Smooth muscle cell (in vitro differentiated cells): ENCODE results near the gene CCDC180. TPM values are rescaled to one million over a fixed set of nuclear protein-coding genes. Genes with fewer than 3 reads are reported as not detected.

Source experiments
- DNase-seq: peaks from one replicate; lab custom pipeline; 2025; ENCODE audit not compliant: unreplicated experiment; lab: John Stamatoyannopoulos, UW
- H2AFZ ChIP-seq: fragments of 200-600 bp; sonication (generic); 2 replicates; pipeline ENCODE4 v1.6.0; 2016; ENCODE audit warnings: antibody characterized with exemption, low read depth, mild to moderate bottlenecking
- H3F3A ChIP-seq: fragments of 200-600 bp; sonication (generic); 2 replicates; pipeline ENCODE4 v1.6.0; 2017; ENCODE audit warnings: antibody characterized with exemption, low read depth
- H3K27ac ChIP-seq: fragments of 200-600 bp; sonication (generic); 2 replicates; pipeline ENCODE4 v1.5.1; 2016; ENCODE audit warnings: low read depth, mild to moderate bottlenecking
- H3K27me3 ChIP-seq: fragments of 200-600 bp; sonication (generic); 2 replicates; pipeline ENCODE4 v1.6.1; 2016; ENCODE audit warnings: low read depth, mild to moderate bottlenecking
- H3K36me3 ChIP-seq: fragments of 200-600 bp; sonication (generic); 2 replicates; pipeline ENCODE4 v1.5.1; 2016; ENCODE audit warnings: low read depth
- H3K4me1 ChIP-seq: fragments of 200-600 bp; sonication (generic); 2 replicates; pipeline ENCODE4 v1.5.1; 2016; ENCODE audit warnings: low read depth
- H3K4me2 ChIP-seq: fragments of 200-600 bp; sonication (generic); 2 replicates; pipeline ENCODE4 v1.6.0; 2016; ENCODE audit warnings: mild to moderate bottlenecking
- H3K4me3 ChIP-seq: fragments of 200-600 bp; sonication (generic); 2 replicates; pipeline ENCODE4 v1.5.1; 2016; ENCODE audit warnings: mild to moderate bottlenecking
- H3K79me2 ChIP-seq: fragments of 200-600 bp; sonication (generic); 2 replicates; pipeline ENCODE4 v1.6.0; 2016; ENCODE audit warnings: low read depth, mild to moderate bottlenecking
- H3K9ac ChIP-seq: fragments of 200-600 bp; sonication (generic); 2 replicates; pipeline ENCODE4 v1.6.0; 2016; ENCODE audit warnings: low read depth
- H3K9me3 ChIP-seq: fragments of 200-600 bp; sonication (generic); replicated peaks from 2 replicates; pipeline ENCODE4 v1.5.1; 2016; ENCODE audit warnings: low read depth
- H4K20me1 ChIP-seq: fragments of 200-600 bp; sonication (generic); 2 replicates; pipeline ENCODE4 v1.6.0; 2016; ENCODE audit warnings: low read depth
- CTCF ChIP-seq: fragments of 200-600 bp; sonication (generic); IDR thresholded peaks from 2 replicates; pipeline ENCODE4 v1.5.1; 2017; ENCODE audit warnings: borderline replicate concordance, mild to moderate bottlenecking, antibody characterized with exemption; ENCODE audit not compliant: insufficient read depth, poor library complexity, severe bottlenecking
- WGBS: methylation state at CpG from one replicate; pipeline ENCODE4 v1.1.7; 2016; ENCODE audit warnings: low lambda C conversion rate; 5-methylcytosine and 5-hydroxymethylcytosine counted together
- polyA plus RNA-seq: library from polyadenylated mRNA; unstranded; fragments of >200 nt; fragmentation: Nextera tagmentation; extraction: Ambion mirVana; gene quantifications from 2 replicates; pipeline ENCODE4 v1.2.1, GENCODE V29; 2016
- total RNA-seq: library from RNA; depleted of rRNA; stranded (reverse); fragments of >200 nt; gene quantifications from 2 replicates; pipeline ENCODE4 v1.2.3, GENCODE V29; 2014

Gene CCDC180
- total and polyA plus RNA-seq, 2 experiments from 2014 or later, result 0.58 to 0.59 TPM

DNA sequence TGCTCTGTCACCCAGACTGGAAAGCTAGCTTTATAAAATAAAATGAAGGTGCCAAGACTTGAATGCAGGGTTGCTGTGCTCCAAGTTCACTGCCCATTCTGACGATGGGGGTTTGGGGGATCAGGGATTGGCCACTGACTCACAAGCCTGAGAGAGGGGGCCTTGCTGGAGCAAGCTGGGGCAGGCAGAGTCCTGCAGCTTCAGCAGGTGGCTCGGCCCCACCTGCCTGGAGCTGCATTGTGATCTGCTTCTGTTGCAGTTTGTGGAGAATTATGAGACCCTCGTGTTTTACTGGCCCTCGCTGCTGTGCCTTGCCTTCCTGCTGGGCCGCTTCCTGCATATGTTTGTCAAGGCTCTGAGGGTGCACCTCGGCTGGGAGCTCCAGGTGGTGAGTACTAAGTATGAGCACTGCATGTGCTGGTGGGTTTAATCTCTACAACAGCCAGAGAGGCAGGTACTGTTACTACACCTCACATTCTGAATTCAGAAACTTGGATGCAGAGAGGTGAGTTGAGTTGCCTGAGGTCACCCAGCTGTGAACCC lies 31.1 kb upstream of the CCDC180 start:
- no peak overlapping the region for H3K27ac ChIP-seq
- no peak overlapping the region for H3K9ac ChIP-seq
- no peaks in the 10 kb centered on the region for H3K79me2 ChIP-seq
- no peaks in the 10 kb centered on the region for H3K36me3 ChIP-seq
- no peaks in the 10 kb centered on the region for H3F3A ChIP-seq
- no peaks in the 10 kb centered on the region for H3K4me1 ChIP-seq
- H3K9me3 ChIP-seq, result no peaks in the 10 kb centered on the region
- 60% methylated on average over 6 of the region's 6 CpGs for WGBS
- no peaks in the 10 kb centered on the region for H3K27me3 ChIP-seq
- no peaks in the 10 kb centered on the region for H4K20me1 ChIP-seq
- TF ChIP-seq CTCF, result no peak
- no peak overlapping the region for H3K4me3 ChIP-seq
- no peak overlapping the region for H3K4me2 ChIP-seq
- no peak for DNase-seq
- H2AFZ ChIP-seq, result no peak overlapping the region

DNA sequence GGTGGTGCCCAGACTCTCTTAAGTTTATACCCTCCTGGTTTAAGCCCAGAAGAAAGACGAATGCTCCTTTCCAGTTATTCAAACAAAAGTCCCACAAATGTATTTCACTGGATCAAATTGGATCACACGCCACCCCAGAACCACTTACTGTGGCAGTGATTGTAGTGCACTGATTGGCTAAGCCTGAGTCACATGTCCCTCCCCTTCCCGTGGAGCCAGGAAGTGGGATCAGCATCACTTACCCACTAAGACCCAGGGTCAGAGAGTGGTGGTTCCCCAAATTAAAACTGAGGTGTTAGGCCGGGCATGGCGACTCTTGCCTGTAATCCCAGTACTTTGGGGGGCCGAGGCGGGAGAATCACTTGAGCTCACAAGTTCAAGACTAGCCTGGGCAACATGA lies 29.5 kb upstream of the CCDC180 start:
- no peak overlapping the region for H3K27ac ChIP-seq
- no peaks in the 10 kb centered on the region for H3K79me2 ChIP-seq
- no peak overlapping the region for H3K9ac ChIP-seq
- TF ChIP-seq CTCF, result no peak
- no peaks in the 10 kb centered on the region for H3K36me3 ChIP-seq
- no peaks in the 10 kb centered on the region for H3K4me1 ChIP-seq
- no peak overlapping the region for H2AFZ ChIP-seq
- no peaks in the 10 kb centered on the region for H4K20me1 ChIP-seq
- no peaks in the 10 kb centered on the region for H3K27me3 ChIP-seq
- no peak overlapping the region for H3K4me3 ChIP-seq
- 95% methylated on average over 7 of the region's 7 CpGs for WGBS
- H3K9me3 ChIP-seq, result no peaks in the 10 kb centered on the region
- DNase-seq, result no peak
- no peaks in the 10 kb centered on the region for H3F3A ChIP-seq
- no peak overlapping the region for H3K4me2 ChIP-seq

- Histone ChIP-seq H4K20me1 (no peaks in the 10 kb centered on the region), H3K4me3 (no peak overlapping the region), H3K9ac (no peak overlapping the region), H3F3A (no peaks in the 10 kb centered on the region), H3K27ac (no peak overlapping the region), H3K27me3 (no peaks in the 10 kb centered on the region), H3K4me1 (no peaks in the 10 kb centered on the region), H3K36me3 (no peaks in the 10 kb centered on the region), H2AFZ (no peak overlapping the region), H3K4me2 (no peak overlapping the region), H3K9me3 (no peaks in the 10 kb centered on the region), H3K79me2 (no peaks in the 10 kb centered on the region)
- WGBS, result 91% methylated on average over 3 of the region's 3 CpGs
- no peak for TF ChIP-seq CTCF
- DNase-seq, result no peak
Measured at GRCh38 chr9:97280755-97281330, 26.6 kb upstream of the CCDC180 start.

DNA sequence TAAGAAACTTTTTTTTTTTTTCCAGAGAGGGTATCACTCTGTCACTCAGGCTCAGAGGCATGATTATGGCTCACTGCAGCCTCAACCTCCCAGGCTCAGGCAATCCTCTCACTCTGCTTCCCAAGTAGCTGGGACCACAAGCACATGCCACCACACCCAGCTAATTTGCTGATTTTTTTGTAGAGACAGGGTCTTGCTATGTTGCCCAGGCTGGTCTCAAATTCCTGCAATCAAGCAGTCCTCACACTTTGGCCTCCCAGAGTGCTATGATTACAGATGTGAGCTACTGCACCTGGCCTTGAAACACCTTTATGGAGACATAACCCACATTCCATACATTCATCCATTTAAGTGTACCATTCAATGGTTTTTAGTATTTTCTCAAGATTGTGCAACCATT lies 23.7 kb upstream of the CCDC180 start:
- Histone ChIP-seq H3F3A (no peaks in the 10 kb centered on the region), H4K20me1 (no peaks in the 10 kb centered on the region), H2AFZ (no peak overlapping the region), H3K79me2 (no peaks in the 10 kb centered on the region), H3K27me3 (no peaks in the 10 kb centered on the region), H3K36me3 (no peaks in the 10 kb centered on the region), H3K4me1 (no peaks in the 10 kb centered on the region), H3K27ac (no peak overlapping the region), H3K4me2 (no peak overlapping the region), H3K9me3 (no peaks in the 10 kb centered on the region), H3K4me3 (no peak overlapping the region), H3K9ac (no peak overlapping the region)
- no peak for DNase-seq
- no peak for TF ChIP-seq CTCF
